Activated CD8-positive, alpha-beta memory T cell treated with anti-CD3 and anti-CD28 coated beads, Interleukin-2, amount 50 U/mL, for 48 hours (primary cell): ENCODE results near the gene SLC9C1.

ENCODE experiments used
- DNase-seq: peaks from one replicate; pipeline ENCODE4 v3.0.0-alpha.2; 2020

Gene SLC9C1

GRCh38 chr3:112293368-112294321 lies at the start of gene SLC9C1:
TSS of gene SLC9C1 (minus strand) at chr3:112294216. CDS start at chr3:112286791, 7,425 bp downstream.
- no peak for DNase-seq

- no peak for DNase-seq
These were observed 47.4 kb upstream of the SLC9C1 start for GRCh38 chr3:112341386-112341785.

GRCh38 chr3:112339609-112340008 lies 45.6 kb upstream of the SLC9C1 start:
- no peak for DNase-seq

- DNase-seq = no peak
These were observed 45.1 kb upstream of the SLC9C1 start for GRCh38 chr3:112339134-112339533.

GRCh38 chr3:112338727-112339056 lies 44.7 kb upstream of the SLC9C1 start:
- no peak for DNase-seq

- no peak for DNase-seq
These were observed 44.2 kb upstream of the SLC9C1 start for GRCh38 chr3:112338021-112338726.

- DNase-seq = no peak
These were observed 41.4 kb upstream of the SLC9C1 start for GRCh38 chr3:112335434-112335781.

GRCh38 chr3:112334691-112335433 lies 40.8 kb upstream of the SLC9C1 start:
- no peak for DNase-seq

- peak; percentile 62 for DNase-seq
These were observed 39.6 kb upstream of the SLC9C1 start for GRCh38 chr3:112333381-112334317.

- peak; percentile 81 for DNase-seq
These were observed 39.0 kb upstream of the SLC9C1 start, which contains the start of gene CD200 for GRCh38 chr3:112333002-112333380. TSS of gene CD200 (plus strand) at chr3:112333156. CDS start at chr3:112333213, 57 bp downstream.

GRCh38 chr3:112331851-112332250 lies 37.8 kb upstream of the SLC9C1 start:
- DNase-seq = no peak

- DNase-seq = no peak
These were observed 33.4 kb upstream of the SLC9C1 start for GRCh38 chr3:112327371-112327951.

GRCh38 chr3:112321867-112322652 lies 28.0 kb upstream of the SLC9C1 start:
- no peak for DNase-seq

- no peak for DNase-seq
These were observed 26.7 kb upstream of the SLC9C1 start for GRCh38 chr3:112320691-112321090.

- DNase-seq = no peak
These were observed 25.7 kb upstream of the SLC9C1 start for GRCh38 chr3:112319516-112320276.

- DNase-seq = no peak
These were observed 21.8 kb upstream of the SLC9C1 start for GRCh38 chr3:112315791-112316190.

GRCh38 chr3:112314649-112315048 lies 20.6 kb upstream of the SLC9C1 start:
- no peak for DNase-seq

- no peak for DNase-seq
These were observed 14.3 kb upstream of the SLC9C1 start for GRCh38 chr3:112308151-112308911.

GRCh38 chr3:112307557-112307956 lies 13.5 kb upstream of the SLC9C1 start:
- DNase-seq = no peak
